ENCODE results near the gene RAB20.

The RAB20 gene

DNA sequence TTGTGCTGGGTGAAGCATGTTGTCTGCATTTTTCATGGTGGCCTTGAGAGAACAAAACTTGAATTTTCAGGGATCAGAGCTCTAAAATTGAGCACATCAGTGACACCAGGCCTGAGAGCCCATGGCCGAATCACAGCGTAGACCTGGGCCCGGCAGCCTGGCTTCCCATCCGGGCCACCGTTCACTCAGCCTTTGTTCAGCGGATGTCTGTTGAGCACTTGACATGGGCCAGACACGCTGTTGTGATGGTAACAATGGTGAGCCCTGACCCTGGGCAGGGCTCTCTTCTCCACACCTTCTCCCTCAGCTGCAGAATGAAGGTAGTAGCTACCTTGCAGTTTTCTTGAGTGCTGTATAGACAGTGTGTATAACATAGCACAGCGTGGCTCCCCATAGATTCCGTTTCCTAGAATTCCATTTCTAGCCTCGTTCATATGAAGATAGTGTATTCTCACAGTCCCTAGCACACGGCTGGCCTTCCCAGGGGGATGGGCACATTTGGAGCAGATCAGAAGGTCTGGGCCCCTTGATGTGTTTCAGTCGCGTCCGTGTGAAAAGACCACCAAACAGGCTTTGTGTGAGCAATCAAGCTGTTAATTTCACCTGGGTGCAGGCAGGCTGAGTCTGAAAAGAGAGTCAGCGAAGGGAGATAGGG, 75.3 kb downstream of the RAB20 start:
- no peak for DNase-seq

DNA sequence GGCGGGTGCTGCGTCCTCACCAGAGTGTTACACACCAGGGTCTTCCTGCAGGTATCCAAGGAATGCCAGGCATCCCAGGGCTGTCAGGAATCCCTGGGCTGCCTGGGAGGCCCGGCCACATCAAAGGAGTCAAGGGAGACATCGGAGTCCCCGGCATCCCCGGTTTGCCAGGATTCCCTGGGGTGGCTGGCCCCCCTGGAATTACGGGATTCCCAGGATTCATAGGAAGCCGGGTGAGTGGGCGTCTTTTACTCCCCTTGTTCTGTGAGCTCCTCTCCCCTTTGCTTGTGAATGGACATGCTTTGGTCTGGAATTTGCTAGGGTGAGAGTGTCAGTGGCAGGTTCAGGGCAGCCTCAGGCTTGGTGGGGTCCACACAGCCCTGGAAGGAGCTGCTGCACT, 75.9 kb downstream of the RAB20 start:
- no peak for DNase-seq

DNA sequence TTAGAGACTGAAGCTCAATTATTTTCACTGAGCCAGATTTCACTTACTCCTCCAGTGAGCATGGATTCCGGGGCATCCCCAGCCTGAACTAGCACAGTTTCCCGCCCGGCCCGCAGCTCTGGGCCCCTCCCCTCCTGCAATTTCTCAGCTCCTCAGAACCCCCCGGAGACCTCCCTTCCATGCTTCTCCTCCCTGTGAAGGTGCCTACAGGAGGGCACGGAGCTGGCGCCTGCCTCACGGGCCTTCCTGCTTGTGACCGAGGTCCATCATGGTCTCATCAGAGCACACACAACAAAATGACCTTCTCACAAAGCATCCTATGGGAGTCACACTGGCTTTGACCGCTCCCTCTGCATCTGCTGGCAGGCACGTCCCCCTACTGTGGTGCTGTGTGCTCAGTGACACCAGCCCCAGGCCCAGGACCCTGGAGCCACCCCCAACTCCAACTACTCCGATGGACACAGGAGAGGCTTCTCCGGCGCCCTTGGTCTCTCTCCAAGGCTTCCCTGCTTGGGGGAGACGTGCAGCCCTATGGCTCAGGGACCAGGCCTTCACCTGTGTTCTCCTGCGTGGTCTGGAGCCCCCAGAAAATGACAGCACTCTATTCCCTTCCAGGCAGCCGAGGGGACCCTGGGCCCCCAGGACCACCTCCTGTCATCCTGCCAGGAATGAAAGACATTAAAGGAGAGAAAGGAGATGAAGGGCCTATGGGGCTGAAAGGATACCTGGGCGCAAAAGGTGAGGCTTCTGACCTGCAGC, 77.1 kb downstream of the RAB20 start:
- DNase-seq: no peak

DNA sequence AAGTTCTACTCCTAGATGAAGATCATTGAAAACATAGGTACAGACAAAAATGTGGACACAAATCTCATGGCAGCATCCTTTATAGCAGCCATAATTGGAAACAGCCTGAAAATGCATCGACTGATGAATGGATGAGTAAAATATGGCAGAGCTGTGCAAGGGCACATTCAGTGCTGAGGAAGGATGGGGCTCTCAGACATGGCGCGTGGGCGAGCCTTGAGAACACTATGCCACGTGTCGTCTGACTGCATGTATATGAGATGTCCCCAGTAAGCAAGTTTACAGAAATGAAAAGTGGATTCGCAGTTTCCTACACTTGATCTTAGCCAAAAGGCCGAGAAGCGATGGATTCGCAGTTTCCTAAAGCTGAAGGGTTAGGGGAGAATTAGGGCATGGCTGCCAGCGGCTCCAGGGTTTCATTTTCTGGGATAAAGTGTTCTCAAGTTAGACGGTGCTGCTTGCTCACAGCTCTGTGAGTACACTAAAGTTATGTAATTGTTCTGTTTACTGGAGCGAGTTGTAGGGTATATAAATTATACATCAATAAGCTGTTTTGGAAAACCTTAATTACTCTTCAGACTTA, 78.0 kb downstream of the RAB20 start:
- no peak for DNase-seq

DNA sequence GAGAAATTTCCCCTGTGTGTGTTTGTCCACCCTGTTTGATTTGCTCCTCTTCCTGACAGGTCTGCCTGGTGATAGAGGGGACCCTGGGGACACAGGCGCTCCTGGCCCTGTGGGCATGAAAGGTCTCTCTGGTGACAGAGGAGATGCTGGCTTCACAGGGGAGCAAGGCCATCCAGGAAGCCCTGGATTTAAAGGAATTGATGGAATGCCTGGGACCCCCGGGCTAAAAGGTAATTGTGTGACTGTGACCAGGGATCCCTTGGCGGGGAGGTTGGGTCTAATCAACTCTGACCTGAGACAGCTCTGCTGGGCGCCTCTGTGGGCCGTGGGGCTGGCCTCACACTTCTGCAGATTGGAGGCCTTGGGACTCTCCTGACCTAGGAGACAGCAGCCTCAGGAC, 81.4 kb downstream of the RAB20 start:
- DNase-seq: no peak

DNA sequence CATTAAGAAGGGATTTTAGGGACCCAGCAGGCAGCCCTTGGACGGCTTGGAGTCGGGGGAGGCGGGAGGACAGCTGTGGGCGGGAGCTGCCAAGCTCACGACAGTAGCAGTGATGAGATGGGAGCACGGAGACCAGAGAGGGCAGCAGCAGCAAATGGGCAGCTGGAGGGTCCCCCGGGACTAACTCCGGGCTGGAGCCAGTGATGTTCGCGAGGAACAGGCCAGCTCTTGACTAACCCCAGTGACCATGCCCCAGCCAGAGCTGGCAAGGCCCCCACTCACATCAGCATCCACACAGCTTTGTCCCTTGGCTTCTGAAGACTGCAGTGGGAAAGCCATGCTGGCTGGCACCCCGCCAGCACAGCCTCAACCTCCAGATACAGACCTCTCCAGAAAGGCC, 81.9 kb downstream of the RAB20 start:
- no peak for DNase-seq

DNA sequence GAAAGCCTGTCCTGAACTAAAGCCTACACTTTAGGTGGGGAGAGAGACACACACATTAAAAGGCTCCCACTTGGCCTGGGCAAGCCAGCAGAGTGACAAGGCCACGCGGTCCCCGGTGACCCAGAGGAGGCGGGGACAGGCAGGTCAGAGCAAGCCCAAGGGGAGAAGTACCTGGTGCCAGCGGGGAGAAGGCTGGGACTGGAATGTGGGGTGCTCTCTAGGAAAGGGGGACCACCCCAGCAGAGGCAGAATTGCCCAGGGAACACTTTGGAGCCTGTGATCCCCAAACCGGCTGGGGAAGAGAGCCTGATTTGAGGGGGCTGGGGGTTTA, 82.3 kb downstream of the RAB20 start:
- DNase-seq: no peak

DNA sequence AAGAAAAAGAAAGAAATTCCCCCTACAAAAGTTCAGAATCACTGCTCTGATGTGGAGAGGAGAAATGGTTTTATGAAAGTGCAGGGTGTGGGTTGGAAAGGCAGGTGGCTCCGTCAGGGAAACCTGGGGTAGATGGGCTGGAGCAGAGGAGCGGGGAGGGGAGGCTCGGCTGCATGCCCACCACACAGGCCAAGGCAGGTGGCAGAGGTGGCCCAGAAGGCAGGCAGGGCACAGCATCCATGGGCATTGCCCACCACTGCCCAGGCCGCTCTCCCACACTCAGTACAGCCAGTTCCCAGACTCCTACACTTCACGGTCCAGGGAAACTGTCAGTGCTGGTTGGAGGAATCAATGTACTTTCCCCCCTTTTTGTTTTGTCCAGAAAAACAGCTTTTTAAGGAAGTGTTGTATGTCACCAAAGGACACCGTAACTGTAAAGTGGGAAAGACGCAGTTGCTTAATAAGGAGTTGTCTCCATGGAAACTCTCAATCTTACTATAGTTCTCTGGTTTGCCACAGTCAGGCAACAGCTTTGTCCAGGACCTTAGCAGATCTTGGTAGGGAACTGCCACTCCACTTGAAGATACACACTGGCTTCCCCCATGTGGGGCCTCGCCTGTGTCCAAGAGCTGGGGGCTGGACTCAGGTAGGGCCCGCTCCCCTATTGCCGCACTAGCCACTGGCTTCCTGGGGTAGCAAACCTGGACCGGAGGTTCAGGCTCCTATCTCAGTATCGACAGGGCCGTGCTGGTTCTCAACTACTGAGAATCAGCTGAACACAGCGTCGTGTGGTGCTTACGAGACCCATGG, 82.9 kb downstream of the RAB20 start:
- no peak for DNase-seq

DNA sequence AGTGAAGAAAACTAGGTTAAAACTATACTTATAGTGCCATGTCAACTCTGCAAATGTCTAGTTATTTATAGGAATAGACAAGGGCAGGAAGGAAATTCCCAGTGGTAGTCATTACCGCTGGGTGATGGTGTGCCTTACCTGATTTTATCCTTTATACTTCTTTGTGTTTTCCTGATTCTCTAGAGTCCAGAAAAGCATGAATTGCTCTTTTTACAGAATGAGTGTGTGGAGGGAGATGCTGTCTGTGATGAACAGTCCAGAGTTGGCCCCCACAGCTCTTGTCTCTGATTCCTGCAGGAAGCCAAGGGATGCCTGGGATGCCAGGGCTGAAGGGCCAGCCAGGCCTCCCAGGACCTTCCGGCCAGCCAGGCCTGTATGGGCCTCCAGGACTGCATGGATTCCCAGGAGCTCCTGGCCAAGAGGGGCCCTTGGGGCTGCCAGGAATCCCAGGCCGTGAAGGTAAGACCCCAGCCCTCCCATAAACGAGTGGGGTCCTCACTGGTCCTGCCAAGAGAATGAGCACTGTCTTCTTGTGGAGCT, 83.7 kb downstream of the RAB20 start:
- DNase-seq: no peak

DNA sequence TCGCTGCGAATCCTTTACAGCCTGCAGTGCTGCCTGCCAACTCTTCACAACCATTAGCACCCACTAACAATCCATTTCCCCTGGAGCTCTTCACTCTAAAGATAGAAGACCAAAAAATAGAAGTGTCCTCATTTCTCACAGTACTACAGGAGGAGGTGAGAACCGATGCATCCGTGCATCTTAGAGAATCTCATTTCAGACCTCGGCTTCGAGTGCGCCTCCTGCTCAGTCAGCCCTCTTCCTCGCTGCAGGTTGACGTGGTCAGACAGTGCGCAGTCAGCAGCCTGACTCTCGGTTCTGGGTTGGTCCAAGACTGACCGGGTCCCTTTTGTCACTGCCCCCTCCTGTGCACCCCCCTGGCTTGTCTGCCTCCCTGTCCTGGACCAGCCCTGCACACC, 85.3 kb downstream of the RAB20 start:
- DNase-seq: no peak

DNA sequence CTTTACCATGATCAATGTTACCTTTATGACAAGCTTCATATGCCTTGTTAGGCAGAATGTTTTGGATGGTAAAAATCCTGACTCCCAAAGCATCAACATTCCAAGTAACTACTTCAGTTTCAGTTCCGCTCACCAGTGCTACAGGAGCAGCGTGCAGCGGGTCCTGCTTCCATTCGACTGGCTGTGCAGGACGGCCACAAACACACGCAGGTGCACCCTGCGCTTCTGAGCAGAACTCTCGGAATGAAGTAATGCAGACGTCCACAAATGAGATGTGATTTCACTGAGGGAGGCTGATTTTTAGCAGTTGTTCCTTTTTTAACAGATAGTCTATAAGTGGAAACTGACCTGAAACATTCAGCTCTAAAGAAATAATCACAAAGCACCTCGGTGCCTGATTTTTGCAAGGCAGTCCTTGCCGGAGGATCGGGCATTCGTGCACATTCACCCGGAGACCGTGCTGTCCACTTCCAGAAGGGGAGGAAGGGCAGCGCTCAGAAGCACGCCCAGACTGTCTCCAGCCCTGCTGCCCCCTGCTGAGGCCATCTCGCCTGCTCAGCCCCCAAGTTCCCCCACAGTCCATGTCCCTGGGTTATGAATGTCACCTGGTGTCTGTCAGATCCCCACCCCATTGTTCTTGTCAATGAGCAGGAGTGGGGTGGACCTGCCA, 85.8 kb downstream of the RAB20 start:
- DNase-seq: no peak

DNA sequence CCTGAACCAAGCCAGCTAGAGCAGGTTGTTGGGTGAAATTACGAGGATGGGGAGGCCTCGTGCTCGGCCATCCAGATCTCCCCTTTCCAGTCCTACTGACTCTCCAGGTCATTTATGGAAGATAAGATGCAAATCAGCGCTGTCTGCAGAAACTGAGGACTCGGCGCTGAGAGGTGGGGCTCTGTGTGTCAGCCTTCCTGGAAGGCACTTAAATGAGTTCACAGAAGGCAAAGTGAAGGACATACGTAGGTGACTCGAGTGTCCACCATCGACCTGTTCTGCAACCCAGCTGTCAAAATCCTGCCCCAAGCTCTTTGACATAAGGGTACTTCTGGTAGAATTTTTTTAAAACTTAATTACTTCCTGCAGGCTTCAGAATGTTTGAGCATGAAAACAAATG, 86.4 kb downstream of the RAB20 start:
- no peak for DNase-seq

DNA sequence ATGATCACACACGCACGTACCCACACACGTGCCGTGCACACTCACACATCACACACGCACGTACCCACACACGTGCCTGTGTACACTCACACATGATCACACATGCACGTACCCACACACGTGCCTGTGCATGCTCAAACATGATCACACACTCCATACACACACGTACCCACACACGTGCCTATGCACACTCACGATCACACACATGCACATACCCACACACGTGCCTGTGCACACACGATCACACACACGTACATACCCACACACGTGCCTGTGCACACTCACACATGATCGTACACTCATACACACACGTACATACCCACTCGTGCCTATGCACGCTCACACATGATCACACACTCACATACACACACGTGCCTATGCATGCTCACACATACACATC, 86.8 kb downstream of the RAB20 start:
- no peak for DNase-seq
